CD14-positive monocyte (primary cell): ENCODE measurements around the gene TNFRSF4. TPM values are rescaled to one million over a fixed set of nuclear protein-coding genes. Genes with fewer than 3 reads are reported as not detected.

Source experiments
- DNase-seq, 3 donors: peaks; one replicate each; pipeline ENCODE4 v3.0.0-alpha.2; 2011 to 2022
- H2AFZ ChIP-seq: 2 replicates; pipeline ENCODE4 v1.6.0; 2012; ENCODE audit warnings: mild to moderate bottlenecking, low read depth, low read length, inconsistent platforms; ENCODE audit not compliant: insufficient read depth, poor library complexity, severe bottlenecking
- H3K27ac ChIP-seq, 2 donors: 1 replicate in 1 of 2; 2 replicates in 1 of 2; pipeline ENCODE4 v1.5.1; 2012 to 2013; ENCODE audit warnings: low read length in 2 of 2, control low read depth in 1 of 2, inconsistent platforms in 1 of 2, low read depth in 1 of 2, mild to moderate bottlenecking in 1 of 2
- H3K27me3 ChIP-seq, 2 donors: one replicate each; pipeline versions ENCODE4 v1.6.0 to v1.6.1; 2011 to 2013; ENCODE audit warnings: low read length in 2 of 2; ENCODE audit not compliant: control insufficient read depth in 2 of 2, insufficient read depth in 2 of 2
- H3K36me3 ChIP-seq, 2 donors: replicated peaks in 1 of 2; 1 replicate in 1 of 2; 2 replicates in 1 of 2; pipeline versions ENCODE4 v1.5.1 to v1.6.1; 2012 to 2013; ENCODE audit warnings: low read length in 2 of 2, control low read depth in 1 of 2, inconsistent platforms in 1 of 2, mild to moderate bottlenecking in 1 of 2; ENCODE audit not compliant: insufficient read depth in 2 of 2, control insufficient read depth in 1 of 2
- H3K4me1 ChIP-seq, 2 donors: 1 replicate in 1 of 2; 2 replicates in 1 of 2; pipeline versions ENCODE4 v1.5.1 to v1.6.1; 2012 to 2013; ENCODE audit warnings: low read length in 2 of 2, control low read depth in 1 of 2, inconsistent platforms in 1 of 2, mild to moderate bottlenecking in 1 of 2, moderate library complexity in 1 of 2; ENCODE audit not compliant: insufficient read depth in 2 of 2, control insufficient read depth in 1 of 2
- H3K4me2 ChIP-seq: replicated peaks from 2 replicates; pipeline ENCODE3; 2012; ENCODE audit warnings: low read length, moderate library complexity, mild to moderate bottlenecking; ENCODE audit not compliant: poor library complexity, severe bottlenecking; ENCODE audit errors: extremely low read depth
- H3K4me3 ChIP-seq, 3 experiments: fragments of 200-600 bp in 1 of 3; sonication (generic) in 1 of 3; replicated peaks in 1 of 3; 1 replicate in 2 of 3; 2 replicates in 1 of 3; pipeline ENCODE4 v1.5.1; 2011 to 2013; ENCODE audit warnings: low read length in 3 of 3, mild to moderate bottlenecking in 3 of 3, control low read depth in 2 of 3, low read depth in 2 of 3, inconsistent platforms in 1 of 3, moderate library complexity in 1 of 3
- H3K79me2 ChIP-seq: 2 replicates; pipeline ENCODE4 v1.6.0; 2012; ENCODE audit warnings: mild to moderate bottlenecking, control low read depth, inconsistent platforms, low read length, moderate library complexity; ENCODE audit not compliant: insufficient read depth
- H3K9ac ChIP-seq: 2 replicates; pipeline ENCODE4 v1.6.0; 2017; ENCODE audit warnings: low read length, mild to moderate bottlenecking; ENCODE audit not compliant: insufficient read depth, poor library complexity, severe bottlenecking
- H3K9me3 ChIP-seq, 2 donors: replicated peaks in 1 of 2; 1 replicate in 1 of 2; 2 replicates in 1 of 2; pipeline versions ENCODE4 v1.5.1 to v1.6.1; 2012 to 2013; ENCODE audit warnings: low read length in 2 of 2, control low read depth in 1 of 2; ENCODE audit not compliant: control insufficient read depth in 1 of 2, insufficient read depth in 1 of 2
- H4K20me1 ChIP-seq: 2 replicates; pipeline ENCODE4 v1.6.0; 2012; ENCODE audit warnings: mild to moderate bottlenecking, low read length, control low read depth, moderate library complexity; ENCODE audit not compliant: insufficient read depth
- H3K27ac Mint-ChIP-seq, 7 donors: one replicate each; pipeline ENCODE4 v1.8.0; 2020; ENCODE audit warnings: mild to moderate bottlenecking in 7 of 7, mixed read lengths in 7 of 7, moderate library complexity in 6 of 7, inconsistent platforms in 2 of 7
- H3K27me3 Mint-ChIP-seq, 3 donors: one replicate each; pipeline ENCODE4 v1.8.0; 2021 to 2022; ENCODE audit warnings: low read depth in 3 of 3, mild to moderate bottlenecking in 3 of 3, mixed read lengths in 3 of 3, moderate library complexity in 3 of 3, inconsistent platforms in 1 of 3
- H3K36me3 Mint-ChIP-seq, 2 donors: one replicate each; pipeline ENCODE4 v1.8.0; 2020; ENCODE audit warnings: mixed read lengths in 2 of 2, inconsistent platforms in 1 of 2, mild to moderate bottlenecking in 1 of 2
- H3K4me1 Mint-ChIP-seq: one replicate; pipeline ENCODE4 v1.8.0; 2020; ENCODE audit warnings: mild to moderate bottlenecking, mixed read lengths
- H3K4me3 Mint-ChIP-seq, 2 donors: one replicate each; pipeline ENCODE4 v1.8.0; 2020; ENCODE audit warnings: mild to moderate bottlenecking in 2 of 2, mixed read lengths in 2 of 2, moderate library complexity in 1 of 2
- H3K9me3 Mint-ChIP-seq, 7 donors: one replicate each; pipeline ENCODE4 v1.8.0; 2020 to 2022; ENCODE audit warnings: mixed read lengths in 7 of 7, mild to moderate bottlenecking in 6 of 7, moderate library complexity in 6 of 7, inconsistent platforms in 2 of 7
- CTCF ChIP-seq: fragments of 200-600 bp; IDR thresholded peaks from one replicate; pipeline ENCODE4 v1.8.0; 2022; ENCODE audit warnings: antibody characterized with exemption, mild to moderate bottlenecking
- WGBS: methylation state at CpG from one replicate; pipeline ENCODE4 v1.1.5; 2013; ENCODE audit warnings: missing lambda C conversion rate; ENCODE audit not compliant: insufficient coverage; 5-methylcytosine and 5-hydroxymethylcytosine counted together
- intact Hi-C, 2 donors: fragments of 100-400 bp; cut with micrococcal nuclease; formaldehyde crosslinking; loops; one replicate each; pipeline versions ENCODE4 v1.15.0 to v1.15.1; 2023
- polyA plus RNA-seq, 3 donors: library from polyadenylated mRNA; depleted of rRNA in 1 of 3; unstranded in 2 of 3; stranded (reverse) in 1 of 3; fragments of 300-500 nt in 2 of 3; fragments of >200 nt in 1 of 3; fragmentation: Illumina TruSeq in 2 of 3; gene quantifications; 1 replicate in 2 of 3; 2 replicates in 1 of 3; pipeline ENCODE4 v1.2.3, GENCODE V29; 2012 to 2021

Gene TNFRSF4
- polyA plus RNA-seq, 3 donors: 0.05 TPM; not detected in 2

- H3K27me3 Mint-ChIP-seq: peaks cover 0 to 38% (median 1%) of the 10 kb centered on the region in 3 donors
- no peak overlapping the region for H3K9ac ChIP-seq
Observed at GRCh38 chr1:1236945-1237873, 23.3 kb upstream of the TNFRSF4 start.

More at GRCh38 chr1:1236945-1237873, 23.3 kb upstream of the TNFRSF4 start:
- 56% methylated on average over 26 of the region's 34 CpGs for WGBS
- Histone ChIP-seq H3K4me1 (peaks cover 3 to 12% of the 10 kb centered on the region in 2 donors), H3K4me3 (no peak overlapping the region), H4K20me1 (peaks cover 6% of the 10 kb centered on the region), H3K27ac (no peak overlapping the region), H3K9me3 (no peaks in the 10 kb centered on the region), H3K27me3 (peaks cover 0 to 6% of the 10 kb centered on the region in 2 donors), H3K79me2 (peaks cover 18% of the 10 kb centered on the region), H3K4me2 (no peak overlapping the region), H2AFZ (no peak overlapping the region), H3K36me3 (peaks cover 0 to 3% of the 10 kb centered on the region in 2 donors)
- TF ChIP-seq CTCF: no peak
- intact Hi-C loops: loop anchor here in 1 of 2 donors (10.0 kb wide), 1 partner anchor 202 kb away; no protein-coding TSS in a partner anchor
- H3K4me1 Mint-ChIP-seq: peaks cover 14% of the 10 kb centered on the region
- H3K27ac Mint-ChIP-seq: peak overlapping the region in 1 of 7 donors; percentile 45
- H3K9me3 Mint-ChIP-seq: peaks cover 0 to 5% (median 0%) of the 10 kb centered on the region in 7 donors
- no peak for DNase-seq
- H3K36me3 Mint-ChIP-seq: peaks cover 13 to 15% of the 10 kb centered on the region in 2 donors
- H3K4me3 Mint-ChIP-seq: no peak overlapping the region
